ENCODE measurements around the gene GABRA5.

- TF ChIP-seq POLR2A (IDR thresholded peaks at IDR 0.05; ENCODE audit: low read depth, low read length) (no peak), MAZ (IDR thresholded peaks at IDR 0.05; ENCODE audit: borderline replicate concordance, low read depth, low read length) (no peak), RFX5 (IDR thresholded peaks at IDR 0.05; ENCODE audit: low read depth, low read length) (no peak), CTCF (conservative IDR thresholded peaks at IDR 0.05; ENCODE audit: low read depth, low read length) (no peak), MXI1 (IDR thresholded peaks at IDR 0.05; ENCODE audit: borderline replicate concordance, low read depth, low read length) (no peak), BHLHE40 (IDR thresholded peaks at IDR 0.05; ENCODE audit: low read depth, low read length) (no peak), RAD21 (IDR thresholded peaks at IDR 0.05; ENCODE audit: low read length) (no peak), FOS (IDR thresholded peaks at IDR 0.05; ENCODE audit: low read depth, low read length) (no peak), RCOR1 (IDR thresholded peaks at IDR 0.05; ENCODE audit: insufficient replicate concordance, low read length) (no peak)
Measured at GRCh38 chr15:26929588-26929987, 62.7 kb downstream of the GABRA5 start.

Data from IMR-90 (cell line).